ENCODE results near the gene FRMD1.

The FRMD1 gene

GRCh38 chr6:168040856-168041496, 38.0 kb downstream of the FRMD1 start:
- DNase-seq, result no peak

- DNase-seq, result no peak
These were observed 39.2 kb downstream of the FRMD1 start for GRCh38 chr6:168039849-168040248.

GRCh38 chr6:168039301-168039700, 39.7 kb downstream of the FRMD1 start:
- no peak for DNase-seq

GRCh38 chr6:168038576-168039140, 40.4 kb downstream of the FRMD1 start:
- no peak for DNase-seq

GRCh38 chr6:168037856-168038255, 41.2 kb downstream of the FRMD1 start:
- DNase-seq, result no peak

- no peak for DNase-seq
These were observed 41.8 kb downstream of the FRMD1 start for GRCh38 chr6:168037242-168037641.

GRCh38 chr6:168035661-168036545, 43.1 kb downstream of the FRMD1 start:
- DNase-seq, result peak; percentile 22 to 24

- DNase-seq, result no peak
These were observed 43.8 kb downstream of the FRMD1 start for GRCh38 chr6:168035098-168035660.

- DNase-seq, result no peak
These were observed 44.5 kb downstream of the FRMD1 start for GRCh38 chr6:168034537-168034936.

- DNase-seq, result no peak
These were observed 45.2 kb downstream of the FRMD1 start for GRCh38 chr6:168033791-168034190.

GRCh38 chr6:168032005-168032760, 46.8 kb downstream of the FRMD1 start:
- DNase-seq, result no peak

GRCh38 chr6:168031411-168031971, 47.5 kb downstream of the FRMD1 start:
- no peak for DNase-seq

GRCh38 chr6:168030908-168031307, 48.1 kb downstream of the FRMD1 start:
- DNase-seq, result no peak

- DNase-seq, result no peak
These were observed 48.7 kb downstream of the FRMD1 start for GRCh38 chr6:168030218-168030746.

- DNase-seq, result no peak
These were observed 49.4 kb downstream of the FRMD1 start for GRCh38 chr6:168029459-168030217.

- DNase-seq, result no peak
These were observed 50.8 kb downstream of the FRMD1 start for GRCh38 chr6:168028181-168028580.

GRCh38 chr6:168027521-168027920, 51.5 kb downstream of the FRMD1 start:
- DNase-seq, result no peak

- no peak for DNase-seq
These were observed 52.1 kb downstream of the FRMD1 start for GRCh38 chr6:168026925-168027324.

- no peak for DNase-seq
These were observed 52.9 kb downstream of the FRMD1 start for GRCh38 chr6:168025831-168026710.

GRCh38 chr6:168024951-168025510, 54.0 kb downstream of the FRMD1 start:
- DNase-seq, result no peak
